GM18873 (cell line): Measurements from ENCODE around the gene ITGAV.

Experiments
- ATAC-seq: cut with Tn5 transposase; IDR thresholded peaks from one replicate; pipeline ENCODE4 v1.9.1; 2021; ENCODE audit warnings: mild to moderate bottlenecking, moderate library complexity, moderate number of reproducible peaks; ENCODE audit not compliant: unreplicated experiment, low FRiP score

Gene ITGAV

GRCh38 chr2:186713691-186714090 is 123.8 kb downstream of the ITGAV start:
- ATAC-seq: no peak

GRCh38 chr2:186714611-186715010 is 124.8 kb downstream of the ITGAV start:
- ATAC-seq: no peak

- no peak for ATAC-seq
Measured at GRCh38 chr2:186716004-186716403, 126.1 kb downstream of the ITGAV start.

GRCh38 chr2:186716899-186717298 is 127.0 kb downstream of the ITGAV start:
- ATAC-seq: no peak

GRCh38 chr2:186717320-186718007 is 127.6 kb downstream of the ITGAV start:
- ATAC-seq: no peak

GRCh38 chr2:186718122-186718521 is 128.3 kb downstream of the ITGAV start:
- ATAC-seq: no peak

GRCh38 chr2:186718903-186719302 is 129.0 kb downstream of the ITGAV start:
- no peak for ATAC-seq

- no peak for ATAC-seq
Measured at GRCh38 chr2:186721956-186722355, 132.1 kb downstream of the ITGAV start.

GRCh38 chr2:186724736-186725135 is 134.9 kb downstream of the ITGAV start:
- no peak for ATAC-seq

- no peak for ATAC-seq
Measured at GRCh38 chr2:186725783-186726182, 135.9 kb downstream of the ITGAV start.

- ATAC-seq: no peak
Measured at GRCh38 chr2:186726938-186727337, 137.1 kb downstream of the ITGAV start.

GRCh38 chr2:186728631-186729030 is 138.8 kb downstream of the ITGAV start:
- ATAC-seq: no peak
